SU-DHL-6 (cell line): ENCODE data around the gene PORCN.

ENCODE experiments used
- EZH2phosphoT487 ChIP-seq: fragments of 200-600 bp; sonication (generic), shearing (Covaris generic); conservative IDR thresholded peaks from 2 replicates; pipeline ENCODE4 v1.6.1; 2018; ENCODE audit warnings: mild to moderate bottlenecking, antibody characterized with exemption, low read length, moderate library complexity, mixed read lengths
- TF ChIP-seq, protein P1 (sequence below): fragments of 200-600 bp; sonication (generic); IDR thresholded peaks from one replicate; pipeline ENCODE4 v1.5.1; 2017; ENCODE audit warnings: antibody characterized with exemption, mild to moderate bottlenecking, low read length, moderate library complexity; ENCODE audit not compliant: insufficient read depth, poor library complexity, severe bottlenecking

DNA sequence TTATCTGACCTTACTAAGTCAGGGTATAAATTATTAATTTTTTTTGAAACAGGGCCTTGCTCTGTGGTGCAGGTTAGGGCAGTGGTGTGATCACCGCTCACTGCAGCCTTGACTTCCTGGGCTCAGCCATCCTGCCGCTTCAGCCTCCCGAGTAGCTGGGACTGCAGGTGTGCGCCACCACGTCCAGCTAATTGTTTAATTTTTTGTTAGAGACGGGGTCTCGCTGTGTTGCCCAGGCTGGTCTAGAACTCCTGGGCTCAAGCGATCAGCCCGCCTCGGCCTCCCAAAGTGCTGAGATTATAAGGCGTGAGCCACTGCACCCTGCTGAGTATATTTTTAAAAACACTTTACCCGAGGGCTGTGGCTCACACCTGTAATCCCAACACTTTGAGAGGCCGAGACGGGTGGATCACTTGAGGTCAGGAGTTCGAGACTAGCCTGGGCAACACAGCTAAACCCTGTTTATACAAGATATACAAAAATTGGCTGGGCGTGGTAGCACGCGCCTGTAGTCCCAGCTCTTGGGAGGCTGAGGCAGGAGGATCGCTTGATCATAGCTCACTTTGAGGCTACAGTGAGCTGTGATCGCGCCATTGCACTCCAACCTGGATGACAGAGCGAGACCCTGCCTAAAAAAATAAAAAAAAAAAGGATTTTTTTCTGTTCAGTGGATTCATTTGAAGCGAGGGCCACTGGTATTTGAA, 30.0 kb downstream of the PORCN start:
- TF ChIP-seq, protein P1, sequence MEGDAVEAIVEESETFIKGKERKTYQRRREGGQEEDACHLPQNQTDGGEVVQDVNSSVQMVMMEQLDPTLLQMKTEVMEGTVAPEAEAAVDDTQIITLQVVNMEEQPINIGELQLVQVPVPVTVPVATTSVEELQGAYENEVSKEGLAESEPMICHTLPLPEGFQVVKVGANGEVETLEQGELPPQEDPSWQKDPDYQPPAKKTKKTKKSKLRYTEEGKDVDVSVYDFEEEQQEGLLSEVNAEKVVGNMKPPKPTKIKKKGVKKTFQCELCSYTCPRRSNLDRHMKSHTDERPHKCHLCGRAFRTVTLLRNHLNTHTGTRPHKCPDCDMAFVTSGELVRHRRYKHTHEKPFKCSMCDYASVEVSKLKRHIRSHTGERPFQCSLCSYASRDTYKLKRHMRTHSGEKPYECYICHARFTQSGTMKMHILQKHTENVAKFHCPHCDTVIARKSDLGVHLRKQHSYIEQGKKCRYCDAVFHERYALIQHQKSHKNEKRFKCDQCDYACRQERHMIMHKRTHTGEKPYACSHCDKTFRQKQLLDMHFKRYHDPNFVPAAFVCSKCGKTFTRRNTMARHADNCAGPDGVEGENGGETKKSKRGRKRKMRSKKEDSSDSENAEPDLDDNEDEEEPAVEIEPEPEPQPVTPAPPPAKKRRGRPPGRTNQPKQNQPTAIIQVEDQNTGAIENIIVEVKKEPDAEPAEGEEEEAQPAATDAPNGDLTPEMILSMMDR: no peak
- no peak for TF ChIP-seq EZH2phosphoT487
